ENCODE results near the gene FAXDC2.

The FAXDC2 gene

GRCh38 chr5:154868702-154869101 lies 18.3 kb upstream of the FAXDC2 start:
- Mint-ChIP-seq H3K4me3 (no peak overlapping the region), H3K4me1 (peaks cover 5% of the 10 kb centered on the region), H3K9me3 (no peaks in the 10 kb centered on the region), H3K27me3 (no peaks in the 10 kb centered on the region), H3K27ac (no peak overlapping the region), H3K36me3 (peaks cover 55% of the 10 kb centered on the region)
- no peak for ATAC-seq

- Mint-ChIP-seq H3K4me3 (no peak overlapping the region), H3K9me3 (no peaks in the 10 kb centered on the region), H3K27ac (no peak overlapping the region), H3K36me3 (peaks cover 52% of the 10 kb centered on the region), H3K4me1 (peaks cover 21% of the 10 kb centered on the region), H3K27me3 (no peaks in the 10 kb centered on the region)
- no peak for ATAC-seq
These were observed 16.4 kb upstream of the FAXDC2 start for GRCh38 chr5:154866841-154867240.

DNA sequence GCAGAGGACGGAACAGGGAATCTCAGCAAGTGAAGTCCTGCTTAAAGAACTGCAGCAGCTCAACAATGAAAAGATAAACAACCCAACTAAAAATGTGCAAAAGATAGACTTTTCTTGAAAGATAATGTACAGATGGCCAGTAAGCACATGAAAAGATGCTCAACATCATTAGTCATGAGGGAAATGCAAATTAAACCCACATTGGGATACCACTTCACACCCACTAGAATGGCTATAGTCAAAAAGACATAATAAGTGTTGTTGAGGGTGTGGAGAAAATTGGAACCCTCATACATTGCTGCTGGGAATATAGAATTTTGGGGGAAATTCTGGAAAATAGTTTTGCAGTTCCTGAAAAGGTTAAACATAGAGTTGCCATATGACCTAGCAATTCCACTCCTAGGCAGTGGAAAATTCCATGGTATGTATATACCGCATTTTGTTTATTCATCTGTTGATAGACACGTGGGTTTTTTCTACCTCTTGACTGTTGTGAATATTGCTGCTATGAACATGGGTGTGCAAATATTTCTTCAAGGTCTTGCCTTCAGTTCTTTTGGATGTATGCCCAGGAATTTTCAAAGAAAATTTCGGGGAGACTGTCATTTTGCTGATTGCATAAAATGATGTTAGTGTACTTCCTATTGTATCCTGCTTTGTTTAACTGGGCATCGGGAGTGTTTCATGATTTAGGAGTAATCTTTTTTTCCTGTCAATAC lies 15.2 kb upstream of the FAXDC2 start:
- ATAC-seq: no peak
- H3K36me3 Mint-ChIP-seq: peaks cover 45% of the 10 kb centered on the region
- no peak overlapping the region for H3K27ac Mint-ChIP-seq
- H3K4me1 Mint-ChIP-seq: peaks cover 34% of the 10 kb centered on the region
- H3K9me3 Mint-ChIP-seq: no peaks in the 10 kb centered on the region
- H3K27me3 Mint-ChIP-seq: no peaks in the 10 kb centered on the region
- H3K4me3 Mint-ChIP-seq: no peak overlapping the region

GRCh38 chr5:154863291-154864080 lies 13.1 kb upstream of the FAXDC2 start:
- Mint-ChIP-seq H3K4me1 (peaks cover 45% of the 10 kb centered on the region), H3K4me3 (no peak overlapping the region), H3K36me3 (peaks cover 39% of the 10 kb centered on the region), H3K27me3 (no peaks in the 10 kb centered on the region), H3K27ac (peak overlapping the region; percentile 93), H3K9me3 (no peaks in the 10 kb centered on the region)
- no peak for ATAC-seq

GRCh38 chr5:154862766-154863165 lies 12.4 kb upstream of the FAXDC2 start:
- Mint-ChIP-seq H3K4me1 (peaks cover 43% of the 10 kb centered on the region), H3K9me3 (no peaks in the 10 kb centered on the region), H3K4me3 (no peak overlapping the region), H3K27me3 (no peaks in the 10 kb centered on the region), H3K27ac (peak overlapping the region; percentile 93), H3K36me3 (peaks cover 32% of the 10 kb centered on the region)
- ATAC-seq: no peak

DNA sequence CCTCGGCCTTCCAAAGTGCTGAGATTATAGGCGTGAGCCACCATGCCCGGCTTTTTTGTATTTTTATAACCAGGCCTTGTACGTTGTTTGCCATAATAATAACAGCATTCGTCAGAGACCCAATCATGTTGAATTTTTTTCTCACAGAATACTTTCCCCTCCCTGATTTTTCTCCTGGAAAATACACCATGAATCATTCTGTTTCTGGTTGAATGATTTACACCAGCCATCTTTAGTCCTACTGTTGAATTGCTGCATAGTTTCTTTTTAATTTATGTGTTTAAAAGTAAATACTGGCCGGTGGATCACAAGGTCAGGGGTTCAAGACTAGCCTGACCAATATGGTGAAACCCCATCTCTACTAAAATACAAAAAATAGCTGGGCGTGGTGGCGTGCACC lies 11.5 kb upstream of the FAXDC2 start:
- Mint-ChIP-seq H3K4me3 (no peak overlapping the region), H3K4me1 (peaks cover 48% of the 10 kb centered on the region)

GRCh38 chr5:154860765-154861164 lies 10.4 kb upstream of the FAXDC2 start:
- peaks cover 19% of the 10 kb centered on the region for H3K36me3 Mint-ChIP-seq
- ATAC-seq: no peak
- H3K27me3 Mint-ChIP-seq: no peaks in the 10 kb centered on the region
- peak overlapping the region; percentile 92 for H3K4me3 Mint-ChIP-seq
- H3K4me1 Mint-ChIP-seq: peaks cover 52% of the 10 kb centered on the region
- H3K9me3 Mint-ChIP-seq: no peaks in the 10 kb centered on the region
- H3K27ac Mint-ChIP-seq: peak overlapping the region; percentile 93

More for the DNA sequence above, 11.5 kb upstream of the FAXDC2 start:
- no peaks in the 10 kb centered on the region for H3K9me3 Mint-ChIP-seq
- peak overlapping the region; percentile 93 for H3K27ac Mint-ChIP-seq
- ATAC-seq: no peak
- peaks cover 27% of the 10 kb centered on the region for H3K36me3 Mint-ChIP-seq
- H3K27me3 Mint-ChIP-seq: no peaks in the 10 kb centered on the region

- ATAC-seq: no peak
- Mint-ChIP-seq H3K9me3 (no peaks in the 10 kb centered on the region), H3K4me3 (peak overlapping the region; percentile 92), H3K27me3 (no peaks in the 10 kb centered on the region), H3K4me1 (peaks cover 52% of the 10 kb centered on the region), H3K36me3 (peaks cover 13% of the 10 kb centered on the region), H3K27ac (peak overlapping the region; percentile 93)
These were observed 9.7 kb upstream of the FAXDC2 start for GRCh38 chr5:154860123-154860522.

DNA sequence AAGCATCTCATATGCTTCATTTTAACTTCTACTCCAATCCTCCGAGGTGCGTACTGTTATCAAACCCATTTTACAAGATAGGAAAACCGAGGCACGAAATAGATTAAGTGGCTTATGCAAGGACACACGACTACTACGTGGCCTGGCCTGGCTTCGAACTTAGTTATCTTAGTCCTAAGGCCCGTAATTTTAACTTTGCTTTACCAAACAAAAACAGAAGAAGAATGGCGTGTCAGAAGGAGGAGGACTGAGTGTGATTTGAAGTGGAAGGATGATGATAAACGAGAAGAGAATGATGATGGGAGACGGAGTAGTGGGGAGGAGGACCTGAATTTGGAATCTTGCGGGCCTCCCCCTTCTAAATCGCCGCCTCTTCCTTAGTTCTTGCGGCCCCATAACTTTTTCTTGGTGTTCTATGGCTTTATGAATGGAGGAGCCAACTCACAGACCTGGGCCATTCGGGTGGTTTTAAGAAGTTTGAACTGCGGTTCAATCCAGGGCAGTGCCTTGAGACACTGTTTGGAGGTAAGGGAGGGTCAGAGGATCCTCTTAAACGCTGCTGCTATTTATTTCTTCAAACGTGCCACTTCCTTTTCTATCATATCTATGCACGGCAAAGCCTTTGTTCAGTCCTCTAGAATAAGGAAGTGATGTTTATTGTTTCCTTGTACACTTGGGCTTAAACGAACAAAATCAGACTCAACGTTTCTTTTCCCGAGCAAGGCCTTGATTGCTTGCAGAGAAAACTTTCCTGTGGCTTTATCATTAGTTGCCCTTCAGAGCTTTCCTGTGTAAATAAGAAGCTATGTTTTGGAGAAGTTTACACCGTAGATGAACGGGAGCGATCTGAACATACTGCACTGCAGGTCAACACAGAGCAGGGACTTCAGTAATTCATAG lies 8.8 kb upstream of the FAXDC2 start:
- Mint-ChIP-seq H3K4me3 (peak overlapping the region; percentile 92), H3K4me1 (peaks cover 52% of the 10 kb centered on the region), H3K36me3 (peaks cover 7% of the 10 kb centered on the region), H3K27ac (peak overlapping the region; percentile 93), H3K27me3 (no peaks in the 10 kb centered on the region), H3K9me3 (no peaks in the 10 kb centered on the region)
- peak; percentile 17 for ATAC-seq

DNA sequence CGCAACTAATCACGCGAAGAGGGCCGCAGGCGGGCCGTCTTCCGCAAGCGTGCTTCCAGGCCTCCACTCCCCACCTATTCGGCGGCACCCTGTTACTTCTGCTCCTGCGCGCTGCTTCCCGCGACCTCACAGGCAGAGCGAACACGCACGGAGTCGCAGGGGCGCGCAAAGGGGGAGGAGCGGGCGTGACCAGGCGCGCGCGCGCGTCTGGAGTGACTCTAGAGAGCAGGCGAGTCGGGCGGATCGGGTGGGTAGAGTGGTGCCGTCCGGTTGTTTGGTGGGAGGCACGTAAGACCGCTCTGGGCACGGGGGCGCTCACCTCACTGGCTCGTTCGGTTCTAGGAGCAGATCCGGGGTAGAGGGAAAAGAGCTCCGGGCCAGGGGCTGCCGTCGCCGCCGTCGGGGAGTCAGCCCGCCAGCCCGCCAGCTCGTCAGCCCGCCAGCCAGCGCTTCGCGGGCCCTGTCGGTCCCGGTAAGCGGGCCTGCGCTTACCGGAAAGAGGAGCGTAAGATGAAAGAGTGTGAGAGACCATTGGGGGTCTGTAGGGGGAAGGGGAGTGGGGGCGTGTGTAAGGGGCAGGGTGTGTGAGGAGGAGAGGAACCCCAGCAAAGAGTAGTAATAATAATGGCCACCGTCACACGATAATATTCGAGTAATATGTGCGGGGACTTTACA lies 8.0 kb upstream of the FAXDC2 start, which contains the start of gene CNOT8:
TSS of gene CNOT8 (plus strand) at position 331 of the 675 bp plus-strand sequence. CDS start 4,652 bp downstream, outside the sequence.
- Mint-ChIP-seq H3K9me3 (no peaks in the 10 kb centered on the region), H3K36me3 (peaks cover 11% of the 10 kb centered on the region), H3K4me1 (peaks cover 52% of the 10 kb centered on the region), H3K4me3 (peak within 1 kb of the TSS; percentile 92), H3K27ac (peak within 1 kb of the TSS; percentile 93), H3K27me3 (no peaks in the 10 kb centered on the region)
- peak; percentile 94 for ATAC-seq

- Mint-ChIP-seq H3K27ac (peak overlapping the region; percentile 93), H3K4me1 (peaks cover 44% of the 10 kb centered on the region), H3K36me3 (peaks cover 5% of the 10 kb centered on the region), H3K27me3 (no peaks in the 10 kb centered on the region), H3K9me3 (no peaks in the 10 kb centered on the region), H3K4me3 (peak overlapping the region; percentile 92)
- peak; percentile 84 for ATAC-seq
These were observed 7.3 kb upstream of the FAXDC2 start for GRCh38 chr5:154857530-154858296.

DNA sequence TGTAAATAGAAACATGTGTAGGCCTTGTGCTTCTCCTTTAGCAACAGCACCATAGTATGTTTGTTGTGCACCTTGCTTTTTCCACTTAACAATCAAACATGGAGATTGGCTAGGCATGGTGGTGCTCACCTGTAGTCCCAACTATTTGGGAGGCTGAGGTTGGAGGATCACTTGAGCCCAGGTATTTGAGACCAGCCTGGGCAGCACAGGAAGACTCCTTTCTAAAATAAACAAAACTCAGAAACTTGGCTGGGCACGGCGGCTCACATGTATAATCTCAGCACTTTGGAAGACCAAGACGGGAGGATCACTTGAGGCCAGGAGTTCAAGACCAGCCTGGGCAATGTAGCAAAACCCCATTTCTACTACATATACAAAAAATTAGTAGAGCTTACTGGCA lies 948 bp upstream of the FAXDC2 start:
- H3K36me3 Mint-ChIP-seq: peaks cover 5% of the 10 kb centered on the region
- no peaks in the 10 kb centered on the region for H3K27me3 Mint-ChIP-seq
- H3K4me3 Mint-ChIP-seq: no peak overlapping the region
- peaks cover 10% of the 10 kb centered on the region for H3K4me1 Mint-ChIP-seq
- no peak overlapping the region for H3K27ac Mint-ChIP-seq
- no peaks in the 10 kb centered on the region for H3K9me3 Mint-ChIP-seq
- ATAC-seq: no peak

GRCh38 chr5:154849791-154850201 lies 607 bp downstream of the FAXDC2 start:
- H3K36me3 Mint-ChIP-seq: peaks cover 5% of the 10 kb centered on the region
- no peak overlapping the region for H3K27ac Mint-ChIP-seq
- H3K9me3 Mint-ChIP-seq: no peaks in the 10 kb centered on the region
- ATAC-seq: no peak
- no peak overlapping the region for H3K4me3 Mint-ChIP-seq
- peaks cover 10% of the 10 kb centered on the region for H3K4me1 Mint-ChIP-seq
- no peaks in the 10 kb centered on the region for H3K27me3 Mint-ChIP-seq

DNA sequence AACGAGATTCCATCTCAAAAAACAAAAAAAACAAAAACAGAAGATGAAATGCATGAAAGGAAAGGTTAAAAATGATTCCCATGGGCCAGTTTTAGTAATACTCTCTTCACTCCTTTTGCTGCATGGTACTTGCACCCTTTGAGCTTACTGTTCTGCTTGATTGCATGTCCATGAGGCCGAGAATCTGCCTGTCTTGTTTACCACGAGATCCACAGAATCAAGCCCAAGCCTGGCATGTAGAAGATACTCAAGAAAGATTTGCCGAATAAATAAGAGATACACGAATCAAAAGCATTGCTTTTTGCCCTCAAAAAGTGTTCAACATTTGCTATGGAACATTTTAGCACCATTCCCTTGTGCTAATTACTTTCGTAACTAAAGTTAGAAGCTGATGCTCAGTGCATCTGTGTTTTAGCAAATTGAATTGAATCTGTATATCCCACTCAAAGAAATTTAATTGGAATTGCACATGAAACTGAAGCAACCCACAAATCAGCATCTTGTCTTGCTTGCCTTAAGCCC lies 1.1 kb downstream of the FAXDC2 start:
- Mint-ChIP-seq H3K27ac (no peak overlapping the region), H3K4me3 (no peak overlapping the region), H3K4me1 (peaks cover 10% of the 10 kb centered on the region), H3K27me3 (no peaks in the 10 kb centered on the region), H3K36me3 (peaks cover 5% of the 10 kb centered on the region), H3K9me3 (no peaks in the 10 kb centered on the region)
- ATAC-seq: no peak

Measured in stimulated activated memory B cell treated with anti-CD40 and anti-IgM and Interleukin-4, amounts not matched to agents 10 μg/mL and 1 μg/mL and 100 μg/mL, for 72 hours (primary cell).